ENCODE data around the gene PRKCA. TPM values are rescaled to one million over a fixed set of nuclear protein-coding genes. Genes with fewer than 3 reads are reported as not detected.
"Not testable (repeated sequence)": the region's sequence is repeated elsewhere in the genome, so short reads cannot be mapped to it uniquely, and the experiment has no call there.

PRKCA gene
- total RNA-seq, 1 donor from 2014 or later = 4.3 TPM

DNA sequence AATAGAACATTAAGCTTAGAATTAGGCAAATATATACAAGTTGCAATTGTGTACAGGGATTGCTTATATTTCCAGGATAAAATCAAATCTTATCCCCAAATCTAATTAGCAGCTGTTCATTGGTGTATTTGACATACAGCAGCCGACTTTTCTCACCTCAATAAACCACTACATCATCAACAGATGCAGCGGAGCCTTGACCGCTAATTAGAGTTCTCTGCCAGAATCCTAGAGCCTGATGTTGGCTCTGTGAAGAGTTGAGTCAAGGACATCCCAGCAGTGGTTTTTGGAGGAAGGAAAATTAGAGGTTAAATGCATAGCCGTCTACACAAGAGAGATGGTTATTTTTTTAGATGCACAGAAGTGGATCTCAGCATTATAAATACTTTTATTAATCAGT is 310.6 kb downstream of the PRKCA start:
- no peak for DNase-seq (ENCODE audit: low spot score)

DNA sequence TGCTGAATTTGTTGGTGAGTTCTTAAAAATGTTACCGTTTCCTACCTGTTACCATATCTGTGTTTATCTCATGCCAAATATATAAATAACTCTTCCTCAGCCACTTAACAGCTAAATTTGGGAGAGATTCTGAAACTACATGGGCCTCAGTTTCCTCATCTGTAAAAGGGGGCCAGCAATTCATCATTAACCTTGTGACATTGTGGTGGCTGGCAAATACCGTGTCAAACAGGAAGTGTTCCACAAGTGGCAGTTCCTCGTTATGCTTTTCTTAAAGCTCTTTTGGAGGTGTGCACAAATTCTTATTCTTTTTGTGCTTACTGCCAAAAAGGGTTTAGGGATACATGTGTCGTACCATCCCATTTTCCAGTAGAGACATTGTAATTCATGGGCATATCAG is 312.1 kb downstream of the PRKCA start:
- DNase-seq (ENCODE audit: low spot score) = no peak

GRCh38 chr17:66619206-66619605 is 316.8 kb downstream of the PRKCA start:
- DNase-seq (ENCODE audit: low spot score) = no peak

DNA sequence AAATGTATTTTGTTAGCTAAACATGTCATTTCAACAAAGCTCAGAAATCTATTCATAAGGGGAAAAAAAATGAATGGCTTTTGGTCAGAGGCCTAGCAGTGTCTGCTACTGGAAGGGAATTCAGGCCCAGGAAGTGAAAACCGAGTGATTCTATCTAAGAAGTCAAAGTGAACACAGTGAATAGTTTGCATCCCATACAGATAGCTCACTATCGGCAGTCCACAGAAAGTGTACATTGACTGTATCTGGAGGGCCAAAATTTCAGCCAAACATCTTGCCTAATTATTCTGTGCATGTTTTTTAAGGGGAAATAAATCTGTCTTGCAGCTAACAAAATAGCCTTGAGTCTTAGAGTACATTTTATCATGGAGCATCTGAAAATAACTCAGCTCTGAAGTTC is 318.1 kb downstream of the PRKCA start:
- DNase-seq (ENCODE audit: low spot score) = no peak

DNA sequence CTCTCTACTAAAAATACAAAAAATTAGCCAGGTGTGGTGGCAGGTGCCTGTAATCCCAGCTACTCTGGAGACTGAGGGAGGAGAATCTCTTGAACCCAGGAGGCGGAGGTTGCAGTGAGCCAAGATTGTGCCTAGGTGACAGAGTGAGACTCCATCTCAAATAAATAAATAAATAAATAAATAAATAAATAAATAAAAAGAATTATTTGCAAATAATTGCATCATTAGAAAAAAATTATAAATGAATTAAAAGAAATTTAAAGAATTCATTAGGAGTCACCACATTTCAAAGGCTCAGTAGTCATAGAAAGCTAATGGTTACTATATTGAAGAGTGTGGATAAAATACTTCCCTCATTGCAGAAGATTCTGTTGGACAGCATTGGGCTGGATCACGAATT is 322.2 kb downstream of the PRKCA start:
- DNase-seq (ENCODE audit: low spot score) = not testable (repeated sequence)

GRCh38 chr17:66625311-66625767 is 322.9 kb downstream of the PRKCA start:
- DNase-seq (ENCODE audit: low spot score) = peak; percentile 19

- DNase-seq (ENCODE audit: low spot score) = peak; percentile 95
Measured at GRCh38 chr17:66627985-66628384, 325.6 kb downstream of the PRKCA start.

GRCh38 chr17:66629762-66630161 is 327.3 kb downstream of the PRKCA start:
- DNase-seq (ENCODE audit: low spot score) = no peak

- no peak for DNase-seq (ENCODE audit: low spot score)
Measured at GRCh38 chr17:66630379-66630778, 328.0 kb downstream of the PRKCA start.

- no peak for DNase-seq (ENCODE audit: low spot score)
Measured at GRCh38 chr17:66630828-66631472, 328.5 kb downstream of the PRKCA start.

GRCh38 chr17:66632731-66633130 is 330.3 kb downstream of the PRKCA start:
- no peak for DNase-seq (ENCODE audit: low spot score)

GRCh38 chr17:66633317-66633965 is 331.0 kb downstream of the PRKCA start:
- DNase-seq (ENCODE audit: low spot score) = no peak

DNA sequence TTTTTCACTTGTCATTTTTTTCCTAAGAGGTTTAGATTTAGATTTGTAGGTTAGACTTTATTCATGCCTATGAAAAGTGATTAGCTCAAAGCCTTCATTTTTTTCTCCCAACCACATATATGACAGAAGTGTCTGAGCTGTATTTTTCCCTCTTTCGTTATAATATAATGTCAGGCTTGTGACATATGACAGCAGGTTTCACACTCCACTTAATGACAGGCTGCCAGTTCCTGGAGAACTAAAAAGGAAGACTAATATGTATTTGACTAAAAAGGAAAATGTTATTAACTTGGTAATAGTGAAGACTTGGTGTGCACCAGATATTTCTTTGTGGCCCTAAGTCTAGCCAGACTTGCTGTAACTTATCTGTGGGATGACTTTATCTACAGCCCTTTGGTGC is 331.8 kb downstream of the PRKCA start:
- no peak for DNase-seq (ENCODE audit: low spot score)

DNA sequence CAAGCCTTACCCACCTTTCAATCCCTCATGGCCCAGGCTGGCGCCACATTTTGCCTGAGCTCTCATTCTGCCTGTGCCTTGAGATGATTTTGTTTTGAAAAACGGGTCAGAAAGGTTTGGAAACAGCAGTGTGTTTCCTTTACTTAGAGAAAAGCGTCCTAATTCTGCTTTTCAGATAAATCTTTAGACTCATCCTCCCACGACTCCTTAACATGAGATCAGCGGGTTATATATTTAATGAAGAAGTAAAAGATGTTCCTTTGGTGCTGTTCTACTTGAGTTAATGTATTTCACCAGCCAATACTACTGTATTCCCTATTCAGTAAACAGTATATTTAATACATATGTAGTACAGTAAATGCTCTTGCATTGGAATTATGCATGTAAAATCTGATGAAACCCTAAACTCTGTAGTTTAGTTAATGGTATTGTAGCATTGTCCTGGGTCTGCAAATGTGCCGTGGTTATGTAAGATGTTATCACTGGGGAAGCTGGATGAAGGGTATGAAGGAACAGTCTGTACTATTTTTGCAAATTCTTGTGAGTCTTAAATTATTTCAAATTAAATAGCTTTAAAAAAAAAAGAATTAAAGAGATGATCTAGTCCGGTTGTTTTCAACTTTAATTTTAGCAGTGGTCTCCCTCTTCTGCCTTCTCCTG is 333.1 kb downstream of the PRKCA start:
- DNase-seq (ENCODE audit: low spot score) = no peak

- no peak for DNase-seq (ENCODE audit: low spot score)
Measured at GRCh38 chr17:66636111-66636510, 333.7 kb downstream of the PRKCA start.

DNA sequence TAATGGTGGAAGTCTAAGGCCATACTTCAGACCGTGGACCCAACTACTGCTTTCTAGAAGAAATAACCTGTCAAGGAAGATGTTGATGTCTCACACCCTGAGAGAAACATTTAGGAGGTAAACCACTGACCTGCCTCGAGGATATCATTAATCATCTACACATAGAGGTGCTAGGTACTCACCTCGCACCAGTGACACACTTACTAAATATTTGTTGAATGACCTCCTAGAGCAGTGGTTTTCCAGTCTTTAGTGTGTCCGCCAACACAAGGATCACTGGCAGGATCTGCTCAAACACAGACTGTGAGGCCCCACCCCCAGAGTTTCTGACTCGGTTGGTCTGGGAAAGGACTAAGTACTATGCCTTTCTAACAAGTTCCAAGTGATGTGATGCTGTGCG is 335.1 kb downstream of the PRKCA start:
- DNase-seq (ENCODE audit: low spot score) = no peak

- DNase-seq (ENCODE audit: low spot score) = no peak
Measured at GRCh38 chr17:66638707-66639479, 336.5 kb downstream of the PRKCA start.

- DNase-seq (ENCODE audit: low spot score) = no peak
Measured at GRCh38 chr17:66643815-66644710, 341.6 kb downstream of the PRKCA start.

DNA sequence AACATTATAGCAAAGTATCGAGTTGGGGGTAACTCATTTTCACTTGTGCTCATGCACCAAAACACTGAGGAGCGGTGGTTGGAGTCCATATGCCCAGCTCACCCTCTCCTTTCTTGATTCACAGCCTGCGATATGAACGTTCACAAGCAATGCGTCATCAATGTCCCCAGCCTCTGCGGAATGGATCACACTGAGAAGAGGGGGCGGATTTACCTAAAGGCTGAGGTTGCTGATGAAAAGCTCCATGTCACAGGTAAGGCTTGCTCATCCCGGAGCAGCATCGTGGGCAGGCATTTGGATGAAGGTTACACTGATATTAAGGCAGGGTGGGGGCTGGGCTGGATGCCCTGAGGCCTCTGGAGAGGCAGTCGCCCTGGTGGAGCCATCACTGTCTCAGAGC is 342.8 kb downstream of the PRKCA start:
- no peak for DNase-seq (ENCODE audit: low spot score)

- DNase-seq (ENCODE audit: low spot score) = no peak
Measured at GRCh38 chr17:66647391-66647983, 345.1 kb downstream of the PRKCA start.

Data from umbilical cord (tissue), 2 donors.